Astrocyte of the spinal cord (primary cell): Measurements from ENCODE around the gene NR1H2.

ENCODE experiments used
- DNase-seq: peaks from one replicate; pipeline ENCODE4 v3.0.0; 2011; ENCODE audit warnings: low read depth, low spot score
- H3K4me3 ChIP-seq: 2 replicates; pipeline ENCODE4 v1.5.1; 2011; ENCODE audit warnings: low read depth, mild to moderate bottlenecking, low read length, moderate library complexity
- CTCF ChIP-seq: IDR thresholded peaks from 2 replicates; pipeline ENCODE4 v1.5.1; 2012; ENCODE audit warnings: low read depth, mild to moderate bottlenecking, low read length, inconsistent platforms
- in situ Hi-C: cut with HindIII; loops from 2 replicates; pipeline ENCODE4 v1.10.0; 2017; ENCODE audit warnings: low sequenced_read_pairs

Gene NR1H2

GRCh38 chr19:50380137-50380536 lies 3.9 kb downstream of the NR1H2 start:
- in situ Hi-C loops: no loop called here
- DNase-seq: no peak
- H3K4me3 ChIP-seq: no peak overlapping the region
- TF ChIP-seq CTCF: no peak

- no peak for DNase-seq
Measured at GRCh38 chr19:50380751-50381151, 4.5 kb downstream of the NR1H2 start.

GRCh38 chr19:50381881-50382729 lies 5.8 kb downstream of the NR1H2 start:
- no peak for DNase-seq
- TF ChIP-seq CTCF: no peak
- H3K4me3 ChIP-seq: no peak overlapping the region
- in situ Hi-C loops: no loop called here

More at GRCh38 chr19:50380751-50381151, 4.5 kb downstream of the NR1H2 start:
- no peak for TF ChIP-seq CTCF
- no peak overlapping the region for H3K4me3 ChIP-seq
- in situ Hi-C loops: no loop called here

GRCh38 chr19:50383001-50383851 lies 7.0 kb downstream of the NR1H2 start:
- in situ Hi-C loops: no loop called here
- DNase-seq: no peak
- no peak for TF ChIP-seq CTCF
- peak overlapping the region; percentile 70 for H3K4me3 ChIP-seq

GRCh38 chr19:50383852-50384684 lies 7.8 kb downstream of the NR1H2 start, which contains the start of gene POLD1:
TSS of gene POLD1 (plus strand) at chr19:50384347. CDS start at chr19:50398852, 14,505 bp downstream.
- peak; percentile 97 for DNase-seq
- TF ChIP-seq CTCF: no peak
- H3K4me3 ChIP-seq: peak within 1 kb of the TSS; percentile 70
- in situ Hi-C loops: no loop called here
